Suprapubic skin (tissue), 2 donors: ENCODE measurements around the gene MRPS7.

Source experiments
- EP300 ChIP-seq: sonication (generic); formaldehyde crosslinking; IDR thresholded peaks from one replicate; pipeline ENCODE4 v1.6.1; 2017; ENCODE audit warnings: antibody characterized with exemption
- POLR2A ChIP-seq, 2 donors: fragments of 450-650 bp; IDR thresholded peaks; one replicate each; pipeline ENCODE4 v1.6.1; 2017; ENCODE audit warnings: antibody characterized with exemption in 2 of 2, mild to moderate bottlenecking in 2 of 2, moderate library complexity in 2 of 2

- no peak for TF ChIP-seq POLR2A (IDR thresholded peaks at IDR 0.05)
- no peak for TF ChIP-seq EP300
Measured at GRCh38 chr17:75301049-75301448, 39.4 kb downstream of the MRPS7 start.
